Stomach smooth muscle (tissue), 2 donors: Measurements from ENCODE around the gene TIMM44.

Source experiments
- H3K27ac ChIP-seq: one replicate; pipeline ENCODE4 v1.7.0; 2013; ENCODE audit warnings: mild to moderate bottlenecking, low read length, inconsistent platforms
- H3K27me3 ChIP-seq, 2 donors: one replicate each; pipeline ENCODE4 v1.7.0; 2013; ENCODE audit warnings: low read length in 2 of 2; ENCODE audit not compliant: insufficient read depth in 2 of 2, control insufficient read depth in 1 of 2
- H3K36me3 ChIP-seq, 2 donors: one replicate each; pipeline ENCODE4 v1.7.0; 2013; ENCODE audit warnings: low read length in 2 of 2; ENCODE audit not compliant: control insufficient read depth in 2 of 2, insufficient read depth in 2 of 2
- H3K4me1 ChIP-seq: one replicate; pipeline ENCODE4 v1.7.0; 2013; ENCODE audit warnings: low read length; ENCODE audit not compliant: control insufficient read depth, insufficient read depth
- H3K4me3 ChIP-seq, 2 donors: one replicate each; pipeline ENCODE4 v1.7.0; 2013; ENCODE audit warnings: low read length in 2 of 2
- H3K9ac ChIP-seq, 2 donors: one replicate each; pipeline ENCODE4 v1.7.0; 2013; ENCODE audit warnings: low read length in 2 of 2, mild to moderate bottlenecking in 1 of 2
- H3K9me3 ChIP-seq, 2 donors: one replicate each; pipeline ENCODE4 v1.7.0; 2013; ENCODE audit warnings: low read length in 2 of 2; ENCODE audit not compliant: control insufficient read depth in 2 of 2
- donor health status: healthy.
- donor health status: Pancreatic carcinoma.

Gene TIMM44

GRCh38 chr19:7944177-7944761 is 803 bp upstream of the TIMM44 start:
- H3K27me3 ChIP-seq, result no peaks in the 10 kb centered on the region
- peaks cover 7 to 17% of the 10 kb centered on the region in 2 donors for H3K36me3 ChIP-seq
- H3K4me3 ChIP-seq, result peak overlapping the region; percentile 91 to 92
- peak overlapping the region; percentile 80 to 81 for H3K9ac ChIP-seq
- H3K27ac ChIP-seq, result peak overlapping the region; percentile 99
- no peaks in the 10 kb centered on the region for H3K9me3 ChIP-seq
- H3K4me1 ChIP-seq, result peaks cover 36% of the 10 kb centered on the region

- H3K4me3 ChIP-seq, result peak overlapping the region; percentile 81 to 92
- H3K4me1 ChIP-seq, result peaks cover 36% of the 10 kb centered on the region
- peak overlapping the region; percentile 96 to 99 for H3K9ac ChIP-seq
- H3K27me3 ChIP-seq, result no peaks in the 10 kb centered on the region
- peak overlapping the region; percentile 99 for H3K27ac ChIP-seq
- peaks cover 13 to 20% of the 10 kb centered on the region in 2 donors for H3K36me3 ChIP-seq
- H3K9me3 ChIP-seq, result no peaks in the 10 kb centered on the region
Observed at GRCh38 chr19:7942981-7943443, 454 bp downstream of the TIMM44 start.

- peaks cover 36% of the 10 kb centered on the region for H3K4me1 ChIP-seq
Observed at GRCh38 chr19:7941895-7942596, 1.4 kb downstream of the TIMM44 start.

GRCh38 chr19:7940841-7941240 is 2.6 kb downstream of the TIMM44 start:
- Histone ChIP-seq H3K4me3 (no peak overlapping the region), H3K9me3 (no peaks in the 10 kb centered on the region), H3K9ac (no peak overlapping the region), H3K36me3 (peaks cover 25 to 29% of the 10 kb centered on the region in 2 donors), H3K4me1 (peaks cover 36% of the 10 kb centered on the region), H3K27ac (no peak overlapping the region), H3K27me3 (no peaks in the 10 kb centered on the region)

More at GRCh38 chr19:7941895-7942596, 1.4 kb downstream of the TIMM44 start:
- H3K4me3 ChIP-seq, result peak overlapping the region; percentile 81 to 92
- no peaks in the 10 kb centered on the region for H3K27me3 ChIP-seq
- H3K27ac ChIP-seq, result no peak overlapping the region
- no peaks in the 10 kb centered on the region for H3K9me3 ChIP-seq
- peaks cover 19 to 29% of the 10 kb centered on the region in 2 donors for H3K36me3 ChIP-seq
- H3K9ac ChIP-seq, result peak overlapping the region in 1 of 2 donors; percentile 96

- Histone ChIP-seq H3K36me3 (peaks cover 46 to 48% of the 10 kb centered on the region in 2 donors), H3K27me3 (no peaks in the 10 kb centered on the region), H3K4me1 (peaks cover 22% of the 10 kb centered on the region), H3K4me3 (no peak overlapping the region), H3K9ac (no peak overlapping the region), H3K9me3 (no peaks in the 10 kb centered on the region), H3K27ac (no peak overlapping the region)
Observed at GRCh38 chr19:7934766-7935165, 8.7 kb downstream of the TIMM44 start.

GRCh38 chr19:7933828-7934725 is 9.4 kb downstream of the TIMM44 start:
- H3K4me3 ChIP-seq, result no peak overlapping the region
- no peak overlapping the region for H3K9ac ChIP-seq
- peaks cover 28% of the 10 kb centered on the region for H3K4me1 ChIP-seq
- no peaks in the 10 kb centered on the region for H3K27me3 ChIP-seq
- no peaks in the 10 kb centered on the region for H3K9me3 ChIP-seq
- peaks cover 44 to 47% of the 10 kb centered on the region in 2 donors for H3K36me3 ChIP-seq
- H3K27ac ChIP-seq, result no peak overlapping the region

GRCh38 chr19:7933411-7933810 is 10.1 kb downstream of the TIMM44 start:
- Histone ChIP-seq H3K36me3 (peaks cover 42 to 43% of the 10 kb centered on the region in 2 donors), H3K27ac (no peak overlapping the region), H3K4me3 (no peak overlapping the region), H3K4me1 (peaks cover 33% of the 10 kb centered on the region), H3K9ac (no peak overlapping the region), H3K27me3 (no peaks in the 10 kb centered on the region), H3K9me3 (no peaks in the 10 kb centered on the region)

GRCh38 chr19:7932930-7933300 is 10.6 kb downstream of the TIMM44 start:
- H3K9ac ChIP-seq, result no peak overlapping the region
- peaks cover 40 to 41% of the 10 kb centered on the region in 2 donors for H3K36me3 ChIP-seq
- no peaks in the 10 kb centered on the region for H3K27me3 ChIP-seq
- no peaks in the 10 kb centered on the region for H3K9me3 ChIP-seq
- no peak overlapping the region for H3K27ac ChIP-seq
- H3K4me3 ChIP-seq, result no peak overlapping the region
- peaks cover 38% of the 10 kb centered on the region for H3K4me1 ChIP-seq

GRCh38 chr19:7932276-7932929 is 11.1 kb downstream of the TIMM44 start:
- peaks cover 35 to 38% of the 10 kb centered on the region in 2 donors for H3K36me3 ChIP-seq
- H3K27me3 ChIP-seq, result no peaks in the 10 kb centered on the region
- no peak overlapping the region for H3K4me3 ChIP-seq
- H3K27ac ChIP-seq, result peak overlapping the region; percentile 93
- H3K9me3 ChIP-seq, result no peaks in the 10 kb centered on the region
- no peak overlapping the region for H3K9ac ChIP-seq
- H3K4me1 ChIP-seq, result peaks cover 44% of the 10 kb centered on the region
